Endothelial cell (in vitro differentiated cells): ENCODE measurements around the gene UFL1. TPM values are rescaled to one million over a fixed set of nuclear protein-coding genes. Genes with fewer than 3 reads are reported as not detected.

Source experiments
- DNase-seq: peaks from one replicate; pipeline ENCODE4 v3.0.0; 2021; ENCODE audit warnings: low spot score
- H3K27ac Mint-ChIP-seq: one replicate; pipeline ENCODE4 v1.8.0; 2021; ENCODE audit warnings: mixed read lengths, inconsistent platforms; ENCODE audit not compliant: unreplicated experiment
- H3K27me3 Mint-ChIP-seq: one replicate; pipeline ENCODE4 v1.8.0; 2021; ENCODE audit warnings: mild to moderate bottlenecking, moderate library complexity, mixed read lengths, inconsistent platforms; ENCODE audit not compliant: unreplicated experiment
- H3K36me3 Mint-ChIP-seq: one replicate; pipeline ENCODE4 v1.8.0; 2021; ENCODE audit warnings: mild to moderate bottlenecking, low read depth, mixed read lengths, inconsistent platforms; ENCODE audit not compliant: unreplicated experiment
- H3K4me1 Mint-ChIP-seq: one replicate; pipeline ENCODE4 v1.8.0; 2021; ENCODE audit warnings: mild to moderate bottlenecking, mixed read lengths, inconsistent platforms; ENCODE audit not compliant: unreplicated experiment
- H3K4me3 Mint-ChIP-seq: one replicate; pipeline ENCODE4 v1.8.0; 2021; ENCODE audit warnings: mild to moderate bottlenecking, mixed read lengths, inconsistent platforms; ENCODE audit not compliant: unreplicated experiment
- H3K9me3 Mint-ChIP-seq: one replicate; pipeline ENCODE4 v1.8.0; 2021; ENCODE audit warnings: mixed read lengths, inconsistent platforms; ENCODE audit not compliant: unreplicated experiment
- total RNA-seq: library from RNA; stranded (reverse); fragmentation: NEBNext Ultra II Directional; extraction: Animal tissue kit (Norgen Biotek cat#: 25700); gene quantifications from one replicate; pipeline ENCODE4 v1.2.1, GENCODE V29; 2021; ENCODE audit not compliant: unreplicated experiment
- TF ChIP-seq, protein P1 (sequence below): fragments of 200-600 bp; sonication (generic); IDR thresholded peaks from one replicate; pipeline ENCODE4 v1.5.0; 2021; ENCODE audit warnings: antibody characterized with exemption; ENCODE audit not compliant: unreplicated experiment

Gene UFL1
- total RNA-seq, 1 donor from 2014 or later: 14.4 TPM

DNA sequence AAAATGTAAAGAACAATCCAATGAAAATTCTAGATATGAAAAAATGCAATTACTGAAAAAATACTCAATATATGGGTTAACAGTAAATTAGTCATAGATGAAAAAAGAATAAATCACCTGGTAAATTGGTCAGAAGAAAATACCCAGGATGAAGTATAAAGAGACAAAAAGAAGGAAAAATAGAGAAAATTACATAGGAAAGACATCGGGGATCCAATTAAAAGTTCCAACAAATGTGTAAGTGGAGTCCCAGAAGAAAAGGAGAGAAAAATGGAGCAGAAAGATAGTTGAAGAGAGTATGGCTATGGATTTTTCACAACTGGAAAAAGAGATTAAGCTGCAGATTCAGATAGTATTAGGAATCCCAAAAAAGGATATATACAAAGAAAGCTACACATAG lies 18.7 kb upstream of the UFL1 start:
- peaks cover 10% of the 10 kb centered on the region for H3K36me3 Mint-ChIP-seq
- TF ChIP-seq, protein P1, sequence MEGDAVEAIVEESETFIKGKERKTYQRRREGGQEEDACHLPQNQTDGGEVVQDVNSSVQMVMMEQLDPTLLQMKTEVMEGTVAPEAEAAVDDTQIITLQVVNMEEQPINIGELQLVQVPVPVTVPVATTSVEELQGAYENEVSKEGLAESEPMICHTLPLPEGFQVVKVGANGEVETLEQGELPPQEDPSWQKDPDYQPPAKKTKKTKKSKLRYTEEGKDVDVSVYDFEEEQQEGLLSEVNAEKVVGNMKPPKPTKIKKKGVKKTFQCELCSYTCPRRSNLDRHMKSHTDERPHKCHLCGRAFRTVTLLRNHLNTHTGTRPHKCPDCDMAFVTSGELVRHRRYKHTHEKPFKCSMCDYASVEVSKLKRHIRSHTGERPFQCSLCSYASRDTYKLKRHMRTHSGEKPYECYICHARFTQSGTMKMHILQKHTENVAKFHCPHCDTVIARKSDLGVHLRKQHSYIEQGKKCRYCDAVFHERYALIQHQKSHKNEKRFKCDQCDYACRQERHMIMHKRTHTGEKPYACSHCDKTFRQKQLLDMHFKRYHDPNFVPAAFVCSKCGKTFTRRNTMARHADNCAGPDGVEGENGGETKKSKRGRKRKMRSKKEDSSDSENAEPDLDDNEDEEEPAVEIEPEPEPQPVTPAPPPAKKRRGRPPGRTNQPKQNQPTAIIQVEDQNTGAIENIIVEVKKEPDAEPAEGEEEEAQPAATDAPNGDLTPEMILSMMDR: no peak
- H3K4me3 Mint-ChIP-seq: no peak overlapping the region
- DNase-seq: no peak
- H3K27ac Mint-ChIP-seq: no peak overlapping the region
- no peaks in the 10 kb centered on the region for H3K4me1 Mint-ChIP-seq
- H3K27me3 Mint-ChIP-seq: peaks cover 4% of the 10 kb centered on the region
- H3K9me3 Mint-ChIP-seq: peaks cover 14% of the 10 kb centered on the region

DNA sequence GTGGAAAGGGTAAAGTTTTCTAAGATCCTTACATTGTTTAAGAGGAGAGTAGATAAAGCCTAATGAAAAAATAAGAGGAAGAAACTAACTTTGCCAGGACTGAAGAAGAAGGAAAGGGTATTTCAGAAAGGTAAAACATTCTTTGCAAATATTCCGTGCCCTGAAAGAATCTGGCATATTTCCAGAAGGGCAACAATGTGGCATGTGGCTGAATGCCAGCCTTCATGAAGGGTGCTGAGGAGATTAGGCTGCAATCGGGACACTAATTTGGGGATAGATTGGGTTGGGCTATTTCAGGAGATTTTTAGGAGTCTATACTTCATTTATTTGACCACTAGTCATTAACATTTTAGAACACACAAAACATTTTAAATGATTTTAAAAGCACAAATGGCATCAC lies 16.2 kb upstream of the UFL1 start:
- H3K4me1 Mint-ChIP-seq: no peaks in the 10 kb centered on the region
- peaks cover 7% of the 10 kb centered on the region for H3K9me3 Mint-ChIP-seq
- no peak overlapping the region for H3K27ac Mint-ChIP-seq
- no peak overlapping the region for H3K4me3 Mint-ChIP-seq
- TF ChIP-seq, protein P1: no peak
- no peak for DNase-seq
- H3K27me3 Mint-ChIP-seq: peaks cover 4% of the 10 kb centered on the region
- H3K36me3 Mint-ChIP-seq: peaks cover 7% of the 10 kb centered on the region

DNA sequence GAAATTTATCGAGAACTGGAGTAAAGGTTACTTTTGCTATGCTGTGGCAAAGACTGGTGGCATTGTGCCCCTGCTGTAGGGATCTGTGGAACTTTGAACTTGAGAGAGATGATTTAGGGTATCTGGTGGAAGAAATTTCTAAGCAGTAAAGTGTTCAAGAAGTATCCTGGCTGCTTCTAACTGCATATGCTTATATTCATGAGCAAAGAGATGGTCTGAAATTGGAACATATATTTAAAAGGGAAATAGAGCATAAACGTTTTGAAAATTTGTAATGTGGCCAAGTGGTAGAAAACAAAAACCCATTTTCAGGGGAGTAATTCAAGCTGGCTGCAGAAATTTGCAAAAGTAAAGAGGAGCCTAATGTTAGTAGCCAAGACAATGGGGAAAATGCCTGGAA lies 12.3 kb upstream of the UFL1 start:
- H3K4me3 Mint-ChIP-seq: no peak overlapping the region
- peaks cover 14% of the 10 kb centered on the region for H3K36me3 Mint-ChIP-seq
- no peaks in the 10 kb centered on the region for H3K9me3 Mint-ChIP-seq
- no peaks in the 10 kb centered on the region for H3K27me3 Mint-ChIP-seq
- TF ChIP-seq, protein P1: no peak
- H3K4me1 Mint-ChIP-seq: no peaks in the 10 kb centered on the region
- no peak for DNase-seq
- H3K27ac Mint-ChIP-seq: no peak overlapping the region

DNA sequence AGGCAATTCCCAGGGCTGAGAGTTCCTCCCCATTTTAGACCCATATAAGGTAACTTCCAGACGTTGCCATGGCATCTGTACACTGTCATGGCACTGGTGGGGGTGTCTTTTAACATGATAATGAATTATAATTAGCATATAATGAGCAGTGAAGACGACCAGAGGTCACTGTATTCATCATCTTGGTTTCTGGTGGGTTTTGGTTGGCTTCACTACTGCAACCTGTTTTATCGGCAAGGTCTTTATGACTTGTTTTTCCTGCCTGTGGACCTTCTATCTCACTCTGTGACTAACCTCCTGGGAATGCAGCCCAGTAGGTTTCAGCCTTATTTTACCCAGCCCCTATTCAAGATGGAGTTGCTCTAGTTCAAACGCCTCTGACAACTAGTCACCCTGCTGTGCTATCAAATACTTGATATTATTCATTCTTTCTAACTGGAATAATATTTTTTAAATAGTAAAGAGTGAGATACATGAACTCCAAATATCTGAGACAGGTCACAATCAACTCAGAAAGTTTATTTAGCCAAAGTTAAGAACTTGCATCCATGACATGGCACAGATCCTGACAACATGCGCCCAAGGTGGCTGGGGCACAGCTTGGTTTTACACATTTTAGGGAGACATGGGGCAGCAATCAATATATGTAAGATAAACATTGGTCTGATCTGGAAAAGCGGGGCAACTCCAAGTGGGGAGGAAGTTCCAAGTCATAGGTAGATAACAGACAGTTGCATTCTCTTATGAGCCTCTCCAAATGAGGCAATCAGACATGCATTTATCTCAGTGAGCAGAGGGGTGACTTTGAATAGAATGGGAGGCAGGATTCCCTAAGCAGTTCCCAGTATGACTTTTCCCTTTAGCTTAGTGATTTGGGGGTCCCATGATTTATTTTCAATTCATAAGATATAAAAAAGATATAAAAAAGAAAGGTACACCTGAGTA lies 1.2 kb upstream of the UFL1 start:
- DNase-seq: no peak
- Mint-ChIP-seq H3K36me3 (peaks cover 8% of the 10 kb centered on the region), H3K4me1 (peaks cover 16% of the 10 kb centered on the region), H3K9me3 (no peaks in the 10 kb centered on the region), H3K4me3 (peak overlapping the region; percentile 85), H3K27ac (no peak overlapping the region), H3K27me3 (peaks cover 5% of the 10 kb centered on the region)
- TF ChIP-seq, protein P1: no peak

DNA sequence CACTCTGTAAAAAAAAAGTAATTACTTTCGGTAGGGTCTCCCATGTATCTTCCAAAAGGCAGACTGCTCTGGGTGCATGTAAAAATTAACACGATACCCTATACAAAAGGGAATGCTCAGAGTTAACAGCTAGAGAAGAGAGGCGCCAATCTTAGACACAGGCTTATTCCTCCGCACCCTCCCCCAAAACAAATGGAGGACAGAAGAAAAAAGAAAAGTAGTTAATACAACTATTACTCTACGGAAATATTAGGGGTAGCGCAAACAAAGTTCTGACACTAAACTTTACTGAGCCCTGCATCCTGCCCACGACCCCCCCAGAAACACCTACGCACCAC lies 331 bp upstream of the UFL1 start:
- DNase-seq: no peak
- Mint-ChIP-seq H3K36me3 (peaks cover 8% of the 10 kb centered on the region), H3K27ac (peak overlapping the region; percentile 99), H3K4me3 (peak overlapping the region; percentile 99), H3K4me1 (peaks cover 16% of the 10 kb centered on the region), H3K27me3 (peaks cover 5% of the 10 kb centered on the region), H3K9me3 (no peaks in the 10 kb centered on the region)
- TF ChIP-seq, protein P1: no peak
